WERI-Rb-1 (cell line): ENCODE measurements around the gene EID2B.

Experiments
- DNase-seq: peaks from one replicate; pipeline ENCODE4 v3.0.0-alpha.2; 2020
- H3K27ac ChIP-seq: fragments of 250-450 bp; sonication (Bioruptor Pico); 2 replicates; pipeline ENCODE4 v1.5.1; 2020; ENCODE audit warnings: mild to moderate bottlenecking, moderate library complexity
- H3K27me3 ChIP-seq: fragments of 250-450 bp; sonication (Bioruptor Pico); 2 replicates; pipeline ENCODE4 v1.5.1; 2021; ENCODE audit warnings: mild to moderate bottlenecking, low read depth, moderate library complexity; ENCODE audit not compliant: insufficient read depth, severe bottlenecking
- H3K36me3 ChIP-seq: fragments of 250-450 bp; sonication (Bioruptor Pico); 2 replicates; pipeline ENCODE4 v1.5.1; 2020; ENCODE audit warnings: mild to moderate bottlenecking, moderate library complexity
- H3K4me3 ChIP-seq: 2 replicates; pipeline ENCODE4 v1.5.1; 2011; ENCODE audit warnings: low read depth, mild to moderate bottlenecking, control low read depth, low read length
- H3K9me3 ChIP-seq: fragments of 250-450 bp; sonication (Bioruptor Pico); 2 replicates; pipeline ENCODE4 v1.5.1; 2021; ENCODE audit warnings: mild to moderate bottlenecking, moderate library complexity; ENCODE audit not compliant: severe bottlenecking
- CTCF ChIP-seq: IDR thresholded peaks from 2 replicates; pipeline ENCODE4 v1.5.1; 2011; ENCODE audit warnings: low read depth, mild to moderate bottlenecking, control low read depth, inconsistent platforms, low read length

EID2B gene

DNA sequence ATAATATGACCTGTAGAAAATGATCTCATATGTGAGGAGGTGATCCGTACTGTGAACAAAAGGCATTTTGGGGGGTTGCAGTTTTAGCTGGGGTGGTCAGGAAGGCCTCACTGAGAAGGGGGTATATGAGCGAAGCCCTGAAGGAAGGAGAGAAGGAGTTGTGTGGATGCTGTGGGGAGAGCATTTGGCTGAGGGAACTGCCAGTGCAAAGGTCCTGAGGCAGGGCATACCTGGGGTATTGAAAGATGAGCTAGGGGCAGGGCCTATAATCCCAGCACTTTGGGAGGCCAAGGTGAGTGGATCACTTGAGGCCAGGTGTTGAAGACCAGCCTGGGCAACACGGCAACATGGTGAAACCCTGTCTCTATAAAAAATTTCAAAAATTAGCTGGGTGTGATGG, 15.2 kb downstream of the EID2B start:
- Histone ChIP-seq H3K27ac (no peak overlapping the region), H3K4me3 (no peak overlapping the region), H3K36me3 (no peaks in the 10 kb centered on the region), H3K9me3 (no peaks in the 10 kb centered on the region), H3K27me3 (no peaks in the 10 kb centered on the region)
- no peak for TF ChIP-seq CTCF
- no peak for DNase-seq

DNA sequence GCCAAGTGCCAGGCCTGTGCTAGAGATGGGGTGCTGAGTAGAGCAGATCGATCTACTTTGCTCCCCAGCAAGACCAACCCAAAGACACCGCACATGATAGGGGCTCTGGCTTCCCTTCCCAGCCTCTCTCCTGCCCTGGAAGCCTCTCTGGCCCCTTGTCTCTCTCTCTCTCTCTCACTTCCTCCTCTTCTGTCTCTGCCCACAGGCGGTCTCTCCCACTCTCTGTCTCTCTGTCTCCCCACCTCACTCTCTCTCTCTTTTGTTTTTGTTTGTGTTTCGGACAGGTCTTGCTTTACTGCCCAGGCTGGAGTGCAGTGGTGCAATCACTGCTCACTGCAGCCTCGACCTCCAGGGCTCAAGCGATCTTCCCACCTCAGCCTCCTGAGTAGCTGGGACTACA, 16.4 kb downstream of the EID2B start:
- Histone ChIP-seq H3K36me3 (no peaks in the 10 kb centered on the region), H3K9me3 (no peaks in the 10 kb centered on the region), H3K4me3 (no peak overlapping the region), H3K27ac (no peak overlapping the region), H3K27me3 (no peaks in the 10 kb centered on the region)
- no peak for TF ChIP-seq CTCF
- no peak for DNase-seq

DNA sequence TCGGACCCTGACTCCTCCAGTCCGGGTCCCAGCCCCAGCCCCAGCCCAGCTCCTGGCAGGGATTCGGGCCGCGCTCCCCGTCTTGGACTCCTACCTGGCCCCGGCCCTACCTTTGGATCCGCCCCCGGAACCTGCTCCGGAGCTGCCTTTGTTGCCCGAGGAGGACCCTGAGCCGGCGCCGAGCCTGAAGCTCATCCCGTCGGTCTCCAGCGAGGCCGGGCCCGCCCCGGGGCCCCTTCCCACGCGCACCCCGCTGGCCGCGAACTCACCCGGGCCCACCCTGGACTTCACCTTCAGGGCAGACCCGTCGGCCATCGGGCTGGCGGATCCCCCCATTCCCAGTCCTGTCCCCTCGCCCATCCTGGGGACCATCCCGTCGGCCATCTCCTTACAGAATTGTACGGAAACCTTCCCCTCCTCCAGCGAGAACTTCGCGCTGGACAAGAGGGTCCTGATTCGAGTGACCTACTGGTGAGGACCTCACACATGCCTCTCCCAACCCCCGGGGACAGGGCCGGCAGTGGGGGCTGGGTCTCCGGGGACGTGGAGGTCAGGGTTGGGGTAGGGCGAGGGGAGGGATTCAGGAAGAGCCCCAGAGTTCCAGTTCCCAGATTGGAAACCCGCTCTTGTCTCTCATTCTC, 17.0 kb downstream of the EID2B start:
- no peak for DNase-seq
- H3K4me3 ChIP-seq, result no peak overlapping the region

DNA sequence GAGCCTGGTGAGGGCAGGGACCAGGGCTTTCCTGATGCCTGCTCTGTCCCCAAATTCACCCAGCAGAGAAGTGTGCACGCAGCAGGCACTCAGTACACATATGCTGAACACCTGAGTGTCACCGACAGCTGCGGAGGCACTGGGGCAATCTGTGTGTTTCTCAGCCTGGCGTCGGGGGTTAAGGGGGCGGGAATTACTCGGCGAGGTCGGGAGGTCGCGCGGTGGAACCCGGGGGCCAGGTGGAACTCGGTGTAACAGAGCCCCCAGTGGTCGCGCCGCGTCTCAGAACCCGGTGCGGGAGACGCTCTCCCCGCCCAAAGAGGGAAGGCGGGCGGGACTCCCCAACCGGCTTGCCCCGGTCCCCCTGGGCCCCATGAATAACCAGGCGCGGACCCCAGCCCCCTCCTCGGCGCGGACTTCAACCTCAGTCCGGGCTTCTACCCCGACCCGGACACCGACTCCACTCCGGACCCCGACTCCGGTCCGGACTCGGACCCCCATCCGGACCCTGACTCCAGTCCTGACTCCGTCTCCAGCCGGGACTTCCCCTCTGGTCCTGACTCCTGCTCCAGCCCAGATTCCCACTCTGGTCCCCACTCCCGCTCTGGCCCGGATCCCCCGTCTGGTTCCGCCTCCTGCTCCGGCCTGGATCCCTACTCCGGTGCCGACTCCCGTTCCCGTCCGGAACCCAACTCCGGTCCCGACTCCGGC, 17.7 kb downstream of the EID2B start, which contains the start of gene SELENOV:
Gene SELENOV, plus strand, starts transcription at position 300 of the 711 bp plus-strand sequence. Its CDS starts 74 bp downstream, at position 374.
- no peaks in the 10 kb centered on the region for H3K27me3 ChIP-seq
- H3K4me3 ChIP-seq, result 0 out of 2 replicates have a peak within 1 kb of the TSS, but pooled peaks have one; percentile 1
- DNase-seq, result no peak
- TF ChIP-seq CTCF, result no peak
- no peaks in the 10 kb centered on the region for H3K9me3 ChIP-seq
- no peaks in the 10 kb centered on the region; the same call in 1 of the 2 replicates for H3K36me3 ChIP-seq
- no peak within 1 kb of the TSS for H3K27ac ChIP-seq

More for the DNA sequence above, 17.0 kb downstream of the EID2B start:
- H3K27me3 ChIP-seq, result no peaks in the 10 kb centered on the region
- H3K27ac ChIP-seq, result no peak overlapping the region
- no peaks in the 10 kb centered on the region; the same call in 1 of the 2 replicates for H3K36me3 ChIP-seq
- no peaks in the 10 kb centered on the region for H3K9me3 ChIP-seq
- TF ChIP-seq CTCF, result no peak

DNA sequence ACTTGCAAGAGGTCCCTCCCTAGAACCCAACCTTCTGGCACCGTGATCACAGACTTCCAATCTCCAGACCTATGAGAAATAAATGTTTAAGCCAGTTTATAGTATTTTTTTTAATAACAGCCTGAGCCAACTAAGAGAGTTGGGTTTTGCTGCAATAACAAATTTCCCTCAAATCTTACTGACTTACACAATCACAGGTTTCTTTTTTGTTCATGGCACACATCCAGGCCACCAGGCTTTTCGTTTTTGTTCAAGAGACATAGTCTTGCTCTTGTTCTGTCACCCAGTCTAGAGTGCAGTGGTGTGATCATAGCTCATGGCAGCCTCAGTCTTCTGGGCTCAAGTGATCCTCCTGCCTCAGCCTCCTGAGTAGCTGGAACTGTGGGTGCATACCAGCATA, 19.7 kb downstream of the EID2B start:
- TF ChIP-seq CTCF, result no peak
- no peaks in the 10 kb centered on the region; the same call in 1 of the 2 replicates for H3K36me3 ChIP-seq
- no peak overlapping the region for H3K4me3 ChIP-seq
- no peak for DNase-seq
- H3K27ac ChIP-seq, result no peak overlapping the region
- H3K27me3 ChIP-seq, result no peaks in the 10 kb centered on the region
- H3K9me3 ChIP-seq, result no peaks in the 10 kb centered on the region
